OCI-LY1 (cell line): ENCODE data around the gene MKX.

ENCODE experiments used
- CTCF ChIP-seq: fragments of 200-600 bp; sonication (generic), shearing (Covaris generic); IDR thresholded peaks from 2 replicates; pipeline ENCODE4 v1.5.1; 2017; ENCODE audit warnings: mild to moderate bottlenecking, antibody characterized with exemption, low read length, moderate library complexity, mixed read lengths
- EZH2 ChIP-seq: fragments of 200-600 bp; sonication (generic), shearing (Covaris generic); IDR thresholded peaks from 2 replicates; pipeline ENCODE4 v1.8.0; 2017; ENCODE audit warnings: borderline replicate concordance, mixed run types, mild to moderate bottlenecking, antibody characterized with exemption, low read length, moderate library complexity, mixed read lengths

DNA sequence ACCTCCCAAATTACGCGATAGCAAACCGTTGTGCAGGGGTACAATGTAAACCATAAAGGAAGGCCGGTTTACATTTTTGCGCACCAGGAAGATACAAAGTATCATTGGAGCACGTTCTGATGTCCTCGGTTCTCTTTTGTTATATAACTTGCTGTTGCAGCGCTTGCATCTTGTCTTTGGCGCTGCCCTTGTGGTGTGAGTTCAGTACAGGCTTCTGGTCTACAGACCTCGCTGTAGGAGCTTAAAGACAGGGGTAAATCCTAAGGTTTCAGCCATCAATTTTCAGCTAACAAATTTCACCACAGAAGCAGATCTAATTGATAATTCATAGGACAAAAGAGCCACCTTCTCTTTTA is 1.5 kb upstream of the MKX start:
- TF ChIP-seq CTCF (no peak), EZH2 (no peak)
